ENCODE measurements around the gene TARS1.

TARS1 gene

GRCh38 chr5:33438996-33439395 is 1.8 kb upstream of the TARS1 start:
- Histone ChIP-seq H3K9ac (peak overlapping the region; percentile 80; the same call in 1 of the 2 replicates), H4K20me1 (peaks cover 25% of the 10 kb centered on the region), H3K9me3 (no peaks in the 10 kb centered on the region), H3K4me1 (peaks cover 34% of the 10 kb centered on the region), H3K4me2 (peak overlapping the region; percentile 88), H3K36me3 (peaks cover 9% of the 10 kb centered on the region; the same call in 1 of the 2 replicates), H3K4me3 (peak overlapping the region; percentile 91; the same call in 1 of the 2 replicates), H3K27ac (no peak overlapping the region), H3K27me3 (no peaks in the 10 kb centered on the region)
- TF ChIP-seq Cebpa-rat (IDR thresholded peaks at IDR 0.05), result no peak

GRCh38 chr5:33439905-33440481 is 772 bp upstream of the TARS1 start:
- peak overlapping the region; percentile 80 for H3K9ac ChIP-seq
- H3K27me3 ChIP-seq, result no peaks in the 10 kb centered on the region
- no peak for TF ChIP-seq Cebpa-rat (IDR thresholded peaks at IDR 0.05)
- peaks cover 35% of the 10 kb centered on the region for H4K20me1 ChIP-seq
- peak overlapping the region; percentile 98 for H3K27ac ChIP-seq
- H3K4me3 ChIP-seq, result peak overlapping the region; percentile 91
- H3K9me3 ChIP-seq, result no peaks in the 10 kb centered on the region
- H3K4me1 ChIP-seq, result peaks cover 39% of the 10 kb centered on the region
- H3K4me2 ChIP-seq, result peak overlapping the region; percentile 88
- peaks cover 18% of the 10 kb centered on the region for H3K36me3 ChIP-seq

GRCh38 chr5:33441241-33442177 is 744 bp downstream of the TARS1 start:
- Histone ChIP-seq H3K9ac (peak overlapping the region; percentile 94), H3K27me3 (no peaks in the 10 kb centered on the region), H3K4me1 (peaks cover 39% of the 10 kb centered on the region), H3K4me2 (peak overlapping the region; percentile 89), H3K36me3 (peaks cover 33% of the 10 kb centered on the region), H3K4me3 (peak overlapping the region; percentile 91), H3K27ac (peak overlapping the region; percentile 98), H3K9me3 (no peaks in the 10 kb centered on the region), H4K20me1 (peaks cover 50% of the 10 kb centered on the region)
- no peak for TF ChIP-seq Cebpa-rat (IDR thresholded peaks at IDR 0.05)

- no peak overlapping the region for H3K4me3 ChIP-seq
- no peak overlapping the region for H3K4me2 ChIP-seq
- no peak overlapping the region for H3K9ac ChIP-seq
- peaks cover 58% of the 10 kb centered on the region for H3K36me3 ChIP-seq
- TF ChIP-seq Cebpa-rat (IDR thresholded peaks at IDR 0.05), result no peak
- H3K27me3 ChIP-seq, result no peaks in the 10 kb centered on the region
- H3K27ac ChIP-seq, result no peak overlapping the region
- no peaks in the 10 kb centered on the region for H3K9me3 ChIP-seq
- H4K20me1 ChIP-seq, result peaks cover 78% of the 10 kb centered on the region
- H3K4me1 ChIP-seq, result peaks cover 26% of the 10 kb centered on the region
Observed at GRCh38 chr5:33444542-33444941, 3.8 kb downstream of the TARS1 start.

GRCh38 chr5:33445798-33446197 is 5.0 kb downstream of the TARS1 start:
- Histone ChIP-seq H3K4me1 (peaks cover 22% of the 10 kb centered on the region), H3K9me3 (no peaks in the 10 kb centered on the region), H3K36me3 (peaks cover 71% of the 10 kb centered on the region), H3K9ac (no peak overlapping the region), H4K20me1 (peaks cover 91% of the 10 kb centered on the region), H3K4me2 (no peak overlapping the region), H3K27me3 (no peaks in the 10 kb centered on the region), H3K27ac (no peak overlapping the region), H3K4me3 (no peak overlapping the region)
- no peak for TF ChIP-seq Cebpa-rat (IDR thresholded peaks at IDR 0.05)

- H3K4me3 ChIP-seq, result no peak overlapping the region
- H3K36me3 ChIP-seq, result peaks cover 86% of the 10 kb centered on the region
- H3K27me3 ChIP-seq, result no peaks in the 10 kb centered on the region
- no peak overlapping the region for H3K27ac ChIP-seq
- no peak overlapping the region for H3K9ac ChIP-seq
- H3K9me3 ChIP-seq, result no peaks in the 10 kb centered on the region
- peaks cover 98% of the 10 kb centered on the region for H4K20me1 ChIP-seq
- H3K4me2 ChIP-seq, result no peak overlapping the region
- TF ChIP-seq Cebpa-rat (IDR thresholded peaks at IDR 0.05), result no peak
- H3K4me1 ChIP-seq, result peaks cover 10% of the 10 kb centered on the region
Observed at GRCh38 chr5:33448118-33448517, 7.4 kb downstream of the TARS1 start.

- Histone ChIP-seq H3K9me3 (no peaks in the 10 kb centered on the region), H3K4me1 (no peaks in the 10 kb centered on the region), H4K20me1 (peaks cover 84% of the 10 kb centered on the region), H3K27ac (no peak overlapping the region), H3K36me3 (peaks cover 99% of the 10 kb centered on the region), H3K4me3 (no peak overlapping the region), H3K9ac (no peak overlapping the region), H3K27me3 (no peaks in the 10 kb centered on the region), H3K4me2 (no peak overlapping the region)
- no peak for TF ChIP-seq Cebpa-rat (IDR thresholded peaks at IDR 0.05)
Observed at GRCh38 chr5:33457126-33457525, 16.4 kb downstream of the TARS1 start.

- H3K36me3 ChIP-seq, result peaks cover 99% of the 10 kb centered on the region
Observed at GRCh38 chr5:33457817-33458216, 17.1 kb downstream of the TARS1 start.

GRCh38 chr5:33460210-33460609 is 19.4 kb downstream of the TARS1 start:
- no peak for TF ChIP-seq Cebpa-rat (IDR thresholded peaks at IDR 0.05)
- Histone ChIP-seq H3K4me3 (no peak overlapping the region), H3K4me1 (no peaks in the 10 kb centered on the region), H4K20me1 (peaks cover 59% of the 10 kb centered on the region), H3K9me3 (no peaks in the 10 kb centered on the region), H3K9ac (no peak overlapping the region), H3K4me2 (no peak overlapping the region), H3K36me3 (peaks cover 99% of the 10 kb centered on the region), H3K27me3 (no peaks in the 10 kb centered on the region), H3K27ac (no peak overlapping the region)

More at GRCh38 chr5:33457817-33458216, 17.1 kb downstream of the TARS1 start:
- Histone ChIP-seq H4K20me1 (peaks cover 77% of the 10 kb centered on the region), H3K9me3 (no peaks in the 10 kb centered on the region), H3K27ac (no peak overlapping the region), H3K4me2 (no peak overlapping the region), H3K4me1 (no peaks in the 10 kb centered on the region), H3K9ac (no peak overlapping the region), H3K4me3 (no peak overlapping the region), H3K27me3 (no peaks in the 10 kb centered on the region)
- no peak for TF ChIP-seq Cebpa-rat (IDR thresholded peaks at IDR 0.05)

GRCh38 chr5:33462456-33462855 is 21.7 kb downstream of the TARS1 start:
- no peaks in the 10 kb centered on the region for H3K4me1 ChIP-seq
- no peak for TF ChIP-seq Cebpa-rat (IDR thresholded peaks at IDR 0.05)
- H3K27me3 ChIP-seq, result no peaks in the 10 kb centered on the region
- H3K27ac ChIP-seq, result no peak overlapping the region
- H3K4me2 ChIP-seq, result no peak overlapping the region
- peaks cover 99% of the 10 kb centered on the region for H3K36me3 ChIP-seq
- no peaks in the 10 kb centered on the region for H3K9me3 ChIP-seq
- H3K4me3 ChIP-seq, result no peak overlapping the region
- peaks cover 45% of the 10 kb centered on the region; the same call in 1 of the 2 replicates for H4K20me1 ChIP-seq
- H3K9ac ChIP-seq, result no peak overlapping the region

Measured in BLaER1 (cell line).